Fibroblast of villous mesenchyme (primary cell): Measurements from ENCODE around the gene CUEDC1. TPM values are rescaled to one million over a fixed set of nuclear protein-coding genes. Genes with fewer than 3 reads are reported as not detected.

Source experiments
- DNase-seq: peaks from one replicate; pipeline ENCODE4 v3.0.0-alpha.2; 2010; ENCODE audit warnings: low read depth
- H3K4me3 ChIP-seq: 2 replicates; pipeline ENCODE4 v1.5.1; 2011; ENCODE audit warnings: low read depth, mild to moderate bottlenecking, low read length
- total RNA-seq: library from RNA; depleted of rRNA; stranded (reverse); fragments of >200 nt; gene quantifications from 2 replicates; pipeline ENCODE4 v1.2.3, GENCODE V29; 2012
- TF ChIP-seq, protein P1 (sequence below): IDR thresholded peaks from 2 replicates; pipeline ENCODE4 v1.5.1; 2012; ENCODE audit warnings: low read depth, mild to moderate bottlenecking, low read length; ENCODE audit not compliant: insufficient read depth

CUEDC1 gene
- total RNA-seq, 1 donor, result 21.6 TPM

DNA sequence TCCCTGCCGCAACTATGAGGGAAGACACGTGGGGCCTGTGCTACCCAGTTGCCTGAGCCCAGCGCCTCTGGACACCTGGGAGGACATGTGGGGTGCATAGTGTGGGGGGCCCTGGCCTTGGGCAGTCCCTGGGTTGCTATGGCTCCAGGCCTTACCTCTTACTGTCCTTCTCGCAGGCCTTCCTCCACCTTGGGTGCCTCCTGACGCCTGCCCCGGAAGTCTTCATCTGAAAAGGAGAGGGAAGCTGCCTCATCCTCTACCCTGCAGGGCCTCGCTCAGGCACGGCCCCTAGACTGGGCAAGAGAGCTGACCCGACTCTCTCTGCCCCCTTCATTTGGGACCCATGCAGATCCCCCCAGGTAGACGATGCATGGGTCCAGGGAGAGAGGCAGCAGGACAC lies 88.9 kb downstream of the CUEDC1 start:
- no peak for DNase-seq

DNA sequence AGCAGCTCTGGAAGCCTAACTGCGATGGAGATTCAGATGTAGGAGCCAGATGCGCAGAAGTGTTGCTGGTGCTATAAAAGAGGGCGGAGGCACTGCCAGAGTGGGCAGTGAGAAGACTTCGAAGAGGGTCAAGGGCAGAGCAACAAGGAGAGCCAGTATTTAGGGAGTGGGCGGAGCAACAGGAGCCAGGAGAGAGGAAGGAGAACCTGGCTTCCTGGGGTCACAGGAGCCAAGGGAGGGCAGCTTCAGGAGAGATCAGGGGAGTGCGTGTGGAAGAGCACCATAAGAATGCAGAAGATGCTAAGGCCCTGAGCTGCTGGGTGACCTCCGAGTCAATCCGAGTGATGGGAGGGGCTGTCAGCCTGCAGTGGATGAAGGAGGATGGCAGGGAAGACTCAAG lies 90.9 kb downstream of the CUEDC1 start:
- TF ChIP-seq, protein P1, sequence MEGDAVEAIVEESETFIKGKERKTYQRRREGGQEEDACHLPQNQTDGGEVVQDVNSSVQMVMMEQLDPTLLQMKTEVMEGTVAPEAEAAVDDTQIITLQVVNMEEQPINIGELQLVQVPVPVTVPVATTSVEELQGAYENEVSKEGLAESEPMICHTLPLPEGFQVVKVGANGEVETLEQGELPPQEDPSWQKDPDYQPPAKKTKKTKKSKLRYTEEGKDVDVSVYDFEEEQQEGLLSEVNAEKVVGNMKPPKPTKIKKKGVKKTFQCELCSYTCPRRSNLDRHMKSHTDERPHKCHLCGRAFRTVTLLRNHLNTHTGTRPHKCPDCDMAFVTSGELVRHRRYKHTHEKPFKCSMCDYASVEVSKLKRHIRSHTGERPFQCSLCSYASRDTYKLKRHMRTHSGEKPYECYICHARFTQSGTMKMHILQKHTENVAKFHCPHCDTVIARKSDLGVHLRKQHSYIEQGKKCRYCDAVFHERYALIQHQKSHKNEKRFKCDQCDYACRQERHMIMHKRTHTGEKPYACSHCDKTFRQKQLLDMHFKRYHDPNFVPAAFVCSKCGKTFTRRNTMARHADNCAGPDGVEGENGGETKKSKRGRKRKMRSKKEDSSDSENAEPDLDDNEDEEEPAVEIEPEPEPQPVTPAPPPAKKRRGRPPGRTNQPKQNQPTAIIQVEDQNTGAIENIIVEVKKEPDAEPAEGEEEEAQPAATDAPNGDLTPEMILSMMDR, result no peak
- no peak for DNase-seq
- H3K4me3 ChIP-seq, result no peak overlapping the region

More for the DNA sequence above, 88.9 kb downstream of the CUEDC1 start:
- H3K4me3 ChIP-seq, result no peak overlapping the region
- TF ChIP-seq, protein P1, result no peak

DNA sequence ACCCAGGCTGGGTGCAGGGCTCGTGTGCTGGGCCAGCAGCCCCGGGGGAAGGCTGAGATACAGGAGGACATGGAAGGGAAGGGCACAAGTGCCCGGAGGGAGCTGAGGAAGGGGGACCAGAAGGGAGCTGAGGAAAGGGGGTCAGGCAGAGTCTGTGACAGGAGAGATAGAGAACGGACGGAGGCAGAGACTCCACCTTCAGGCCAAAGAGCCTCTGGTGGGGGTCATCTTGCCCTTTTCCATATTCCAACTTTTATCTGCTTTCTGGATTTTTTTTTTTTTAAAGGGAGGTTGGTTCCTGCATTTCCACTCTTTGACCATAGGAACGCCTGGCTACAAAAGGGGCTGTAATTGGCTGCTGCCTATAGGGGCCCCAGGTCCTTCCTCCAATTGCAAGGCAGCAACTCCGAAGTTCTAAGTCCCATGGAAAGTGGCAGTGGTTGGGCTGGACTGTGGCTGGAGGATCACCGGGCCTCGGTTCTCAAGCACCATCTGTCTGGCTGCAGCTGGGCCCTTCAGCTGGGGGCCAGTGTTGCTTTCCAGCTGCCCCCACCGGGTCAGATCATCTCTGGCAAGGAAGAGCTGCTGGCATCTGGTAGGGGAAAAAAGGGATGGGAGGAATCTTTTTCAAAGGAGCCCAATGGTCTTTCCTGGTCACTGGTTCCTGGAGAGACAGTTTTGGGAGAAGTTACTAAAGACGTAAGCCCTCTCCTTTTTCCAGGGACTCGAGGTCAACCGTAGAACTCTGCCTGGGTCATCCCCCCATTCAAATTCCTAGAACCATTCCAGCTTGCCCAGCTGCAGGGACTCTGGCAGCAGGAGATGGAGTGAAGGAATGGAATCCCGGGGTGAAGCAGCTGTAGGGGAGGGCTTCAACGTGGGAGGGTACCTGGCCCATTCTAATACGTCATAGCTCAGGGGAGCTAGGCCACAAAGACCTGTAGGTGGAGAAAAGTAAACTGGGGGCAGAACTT lies 92.2 kb downstream of the CUEDC1 start:
- DNase-seq, result no peak
- H3K4me3 ChIP-seq, result no peak overlapping the region
- TF ChIP-seq, protein P1, result no peak

DNA sequence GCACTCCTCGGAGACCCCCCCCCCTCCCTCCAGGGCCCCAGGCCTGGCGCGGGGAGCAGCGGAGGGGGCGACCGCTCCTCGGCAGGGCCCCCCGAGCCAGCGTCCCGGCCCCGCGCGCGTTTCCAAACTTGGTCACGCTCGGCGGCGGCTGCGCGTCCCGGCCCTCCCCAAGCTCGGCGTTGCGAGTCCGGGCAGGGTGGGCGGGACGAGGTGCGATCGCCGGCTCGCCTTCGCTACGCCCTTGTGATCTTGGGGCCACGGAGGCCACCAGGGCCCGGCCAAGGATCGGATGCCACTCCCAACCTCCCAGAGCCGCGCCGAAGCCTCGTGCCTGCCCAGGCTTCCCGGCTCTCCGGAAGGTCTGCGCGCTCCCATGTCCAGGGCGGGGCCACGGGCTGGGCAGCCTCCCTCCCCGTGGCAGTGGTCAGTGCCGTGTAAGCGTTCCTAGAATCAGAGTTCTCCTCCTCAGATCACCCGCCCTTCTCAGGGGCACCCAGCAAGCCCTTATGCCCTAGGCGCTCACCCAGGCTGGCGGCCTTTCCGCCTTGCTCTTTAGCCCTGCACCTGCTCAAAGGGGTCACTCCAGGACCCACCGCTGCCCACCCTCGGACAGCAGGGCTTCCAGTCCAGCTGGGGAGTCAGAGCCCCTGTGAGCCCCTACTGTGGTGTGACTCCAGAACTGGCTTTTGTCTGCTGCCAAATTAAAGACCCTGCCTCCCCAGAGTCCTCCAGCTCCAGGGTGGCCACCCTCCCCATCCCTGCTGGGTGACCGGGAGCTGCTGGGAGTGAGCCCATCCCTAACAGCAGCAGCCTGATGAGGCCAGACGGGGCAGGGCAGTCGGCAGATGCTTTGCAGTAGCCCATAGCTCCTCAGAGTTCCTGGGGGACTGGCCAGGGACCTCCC lies 93.2 kb downstream of the CUEDC1 start:
- H3K4me3 ChIP-seq, result peak overlapping the region; percentile 46
- DNase-seq, result peak; percentile 64
- TF ChIP-seq, protein P1, result no peak

DNA sequence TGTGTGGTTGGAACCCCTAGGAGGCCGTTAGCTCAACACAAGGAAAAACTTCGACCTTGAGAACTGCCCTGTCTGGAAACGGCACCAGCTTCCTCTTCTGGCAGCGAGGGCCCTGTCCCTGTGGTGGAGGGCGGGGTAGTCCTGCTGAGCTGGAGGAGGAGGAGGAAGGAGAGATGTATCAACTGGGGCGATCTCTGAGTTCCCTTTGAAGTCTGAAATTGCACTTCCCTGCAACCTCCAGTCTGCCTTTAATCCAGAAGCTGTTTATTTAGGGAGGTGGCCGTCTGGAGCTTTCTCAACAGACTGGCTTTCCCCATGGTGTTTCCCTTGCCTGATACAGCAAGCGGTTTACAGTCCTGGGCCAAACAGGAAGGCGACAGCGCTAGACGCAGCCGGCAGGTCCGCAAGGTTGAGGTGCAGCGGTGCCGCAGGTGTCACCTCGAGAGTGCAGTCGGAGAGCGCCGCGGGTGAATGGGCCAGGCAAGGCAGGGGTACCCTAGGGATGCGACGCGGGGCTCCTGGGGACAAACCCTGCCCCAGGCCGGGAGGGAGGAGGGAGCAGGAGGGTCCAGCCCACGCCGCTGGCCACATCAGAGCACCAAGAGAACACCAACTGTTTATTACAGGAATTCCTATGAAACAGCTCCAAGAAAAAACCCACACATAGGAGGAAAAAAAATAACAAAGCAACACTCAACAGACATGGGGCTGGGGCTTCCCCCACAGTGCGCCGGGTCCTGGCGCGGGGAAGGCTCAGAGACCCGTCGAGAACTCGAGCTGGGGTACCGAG lies 94.0 kb downstream of the CUEDC1 start:
- DNase-seq, result peak; percentile 85
- TF ChIP-seq, protein P1, result no peak
- H3K4me3 ChIP-seq, result peak overlapping the region; percentile 46

DNA sequence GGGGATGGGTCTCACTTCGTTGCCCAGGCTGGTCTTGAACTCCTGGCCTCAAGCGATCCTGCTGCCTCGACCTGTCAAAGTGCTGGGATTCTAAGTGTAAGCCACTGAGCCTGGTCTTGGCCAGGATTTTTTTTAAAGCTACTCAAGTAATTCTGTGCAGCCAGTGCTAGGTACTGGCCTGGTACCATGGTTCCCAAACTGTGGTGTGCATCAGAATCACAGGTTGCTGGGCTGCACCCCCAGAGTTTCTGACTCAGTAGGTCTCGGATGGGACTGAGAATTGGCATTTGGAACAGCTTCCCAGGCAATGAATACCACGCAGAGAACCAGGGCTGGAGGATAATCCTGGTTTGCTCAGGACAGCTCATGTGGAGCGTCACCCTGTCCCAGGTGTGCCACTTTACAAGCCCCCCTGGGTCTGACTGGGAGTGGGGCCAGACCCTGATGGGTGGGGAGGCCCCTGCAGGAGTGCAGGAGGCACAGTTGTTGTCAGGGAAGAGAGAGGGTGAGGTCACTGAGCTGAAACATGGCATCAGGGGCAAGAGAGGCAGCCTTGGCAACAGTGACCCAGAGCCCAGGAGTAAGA lies 94.7 kb downstream of the CUEDC1 start:
- TF ChIP-seq, protein P1, result no peak
- no peak overlapping the region for H3K4me3 ChIP-seq
- no peak for DNase-seq
